Measurements from ENCODE around the gene DEXI.
"Not testable (repeated sequence)": the region's sequence is repeated elsewhere in the genome, so short reads cannot be mapped to it uniquely, and the experiment has no call there.

DEXI gene

GRCh38 chr16:10940501-10941079 is 1.7 kb downstream of the DEXI start:
- DNase-seq: no peak

- no peak for DNase-seq
Observed at GRCh38 chr16:10939649-10940234, 2.5 kb downstream of the DEXI start.

GRCh38 chr16:10938796-10939648 is 3.2 kb downstream of the DEXI start:
- no peak for DNase-seq

DNA sequence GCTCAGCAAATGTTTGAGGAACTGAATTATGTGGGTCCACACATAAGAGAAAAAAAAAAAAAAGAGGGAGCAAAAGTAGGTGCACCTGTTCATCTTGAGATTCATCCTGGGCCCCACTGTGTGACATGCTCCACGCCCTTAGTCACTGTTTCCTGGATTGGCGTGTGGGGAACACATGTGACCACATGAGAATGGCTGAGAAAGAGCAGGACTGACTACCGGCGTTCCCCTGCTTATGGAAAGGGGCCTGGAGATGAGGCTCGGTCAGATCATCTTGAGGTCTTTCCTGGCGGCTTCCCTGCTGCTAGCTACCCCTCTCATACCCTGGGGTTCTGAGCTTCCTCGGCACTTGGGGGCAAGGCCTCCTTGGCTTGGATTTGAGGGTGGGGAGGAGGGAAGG is 3.9 kb downstream of the DEXI start:
- DNase-seq: no peak

GRCh38 chr16:10937068-10937859 is 5.0 kb downstream of the DEXI start:
- no peak for DNase-seq

- DNase-seq: no peak
Observed at GRCh38 chr16:10936272-10936984, 5.8 kb downstream of the DEXI start.

DNA sequence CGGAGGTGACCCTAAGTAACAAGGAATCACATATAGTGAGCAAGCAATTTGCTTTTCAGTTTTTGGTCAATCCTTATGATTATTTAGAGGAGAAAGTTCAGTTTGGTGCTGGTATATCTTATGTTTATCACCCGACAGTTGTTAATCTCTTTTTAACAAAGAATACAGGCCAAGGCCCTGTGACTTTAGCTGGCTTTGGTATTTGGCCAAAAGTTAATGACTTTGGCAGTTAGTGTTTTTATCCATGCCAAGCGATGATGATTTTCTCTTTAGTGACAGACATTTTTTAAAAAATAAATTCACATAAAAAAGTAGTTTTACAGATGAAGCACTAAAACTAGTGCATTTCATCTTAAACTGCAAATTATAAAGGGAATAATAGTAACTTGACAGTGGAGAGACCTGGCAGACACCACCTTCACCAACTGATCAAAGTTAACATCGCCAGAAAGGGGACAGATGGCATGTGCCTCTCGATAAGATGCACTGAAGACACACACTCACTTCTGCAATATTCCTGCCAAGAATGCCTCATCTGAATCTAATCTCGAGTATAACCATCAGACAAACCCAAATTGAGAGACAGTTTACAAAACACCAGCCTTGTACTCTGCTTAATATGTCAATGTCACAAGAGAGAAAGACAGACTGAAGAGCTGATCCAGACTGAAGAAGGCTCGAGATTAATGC is 6.9 kb downstream of the DEXI start:
- peak; percentile 30 for DNase-seq

- DNase-seq: no peak
Observed at GRCh38 chr16:10934325-10935107, 7.8 kb downstream of the DEXI start.

- no peak for DNase-seq
Observed at GRCh38 chr16:10933865-10934264, 8.4 kb downstream of the DEXI start.

DNA sequence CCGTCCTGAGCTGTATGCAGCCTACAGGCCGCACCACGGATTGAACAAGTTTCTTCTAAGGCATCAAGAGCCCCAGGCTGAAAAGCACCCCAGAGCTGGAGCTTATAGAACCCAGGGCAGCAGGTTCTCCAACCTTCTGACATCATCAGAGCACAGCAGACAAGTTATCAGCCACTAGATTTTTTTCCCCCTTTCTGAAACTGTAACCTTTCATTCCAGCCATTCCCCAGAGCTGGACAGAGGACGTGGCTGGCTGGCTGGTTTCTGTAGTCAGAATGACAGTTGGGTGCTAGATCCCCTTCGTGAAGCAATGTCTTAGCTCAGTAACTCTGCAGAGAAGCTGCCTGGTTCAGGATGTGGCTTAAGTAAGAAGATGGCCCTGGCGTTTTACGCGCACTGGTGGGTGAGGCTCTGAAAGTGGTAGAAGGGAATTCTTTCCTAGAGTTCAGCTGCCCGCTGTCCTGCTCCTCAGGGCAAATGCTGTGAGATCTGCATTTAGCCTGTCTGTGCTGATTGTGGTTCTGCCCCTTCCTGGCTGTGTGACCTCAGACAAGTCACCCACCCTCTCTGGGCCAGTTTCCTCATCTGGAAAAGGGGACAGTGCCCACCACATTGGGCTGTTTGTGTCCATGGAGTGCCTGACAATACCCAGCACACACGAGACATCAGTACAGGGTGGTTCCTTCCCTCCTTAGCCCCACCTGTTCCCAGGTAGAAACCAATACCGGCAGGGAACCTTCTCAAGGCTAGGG is 9.1 kb downstream of the DEXI start:
- DNase-seq: no peak

- no peak for DNase-seq
Observed at GRCh38 chr16:10931977-10932632, 10.2 kb downstream of the DEXI start.

DNA sequence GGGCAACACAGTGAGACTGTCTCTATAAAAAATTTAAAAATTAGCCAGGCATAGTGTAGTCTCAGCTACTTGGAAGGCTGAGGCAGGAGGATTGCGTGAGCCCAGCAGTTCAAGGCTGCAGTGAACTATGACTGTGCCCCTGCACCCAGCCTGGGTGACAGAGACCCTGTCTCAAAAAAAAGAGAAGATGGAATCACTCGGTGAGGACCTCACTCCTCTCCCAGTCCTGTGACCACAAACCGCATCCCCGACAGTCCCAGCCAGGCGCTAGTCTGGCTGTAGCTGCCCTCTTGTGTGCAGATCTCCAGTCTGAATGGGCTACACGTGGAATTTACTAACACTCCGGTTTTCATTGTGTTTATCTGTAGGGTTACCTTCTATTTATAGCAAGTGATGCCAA is 11.1 kb downstream of the DEXI start:
- DNase-seq: no peak

DNA sequence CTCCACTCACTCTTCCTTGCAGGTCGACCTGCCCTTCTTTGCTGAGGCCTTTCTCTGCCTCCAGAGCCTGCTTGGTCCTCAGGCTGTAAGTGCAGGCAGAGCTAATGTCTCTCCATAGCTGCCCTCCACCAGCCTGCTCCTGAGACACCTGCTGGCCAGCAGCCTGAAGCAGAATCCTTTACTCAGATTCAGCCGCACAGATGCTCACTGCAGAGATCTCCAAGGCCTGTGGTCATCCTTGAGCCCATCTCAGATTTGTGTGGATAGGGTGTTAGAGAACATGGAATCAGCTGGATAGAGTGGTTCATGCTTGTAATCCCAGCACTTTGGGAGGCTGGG is 11.5 kb downstream of the DEXI start:
- DNase-seq: no peak

DNA sequence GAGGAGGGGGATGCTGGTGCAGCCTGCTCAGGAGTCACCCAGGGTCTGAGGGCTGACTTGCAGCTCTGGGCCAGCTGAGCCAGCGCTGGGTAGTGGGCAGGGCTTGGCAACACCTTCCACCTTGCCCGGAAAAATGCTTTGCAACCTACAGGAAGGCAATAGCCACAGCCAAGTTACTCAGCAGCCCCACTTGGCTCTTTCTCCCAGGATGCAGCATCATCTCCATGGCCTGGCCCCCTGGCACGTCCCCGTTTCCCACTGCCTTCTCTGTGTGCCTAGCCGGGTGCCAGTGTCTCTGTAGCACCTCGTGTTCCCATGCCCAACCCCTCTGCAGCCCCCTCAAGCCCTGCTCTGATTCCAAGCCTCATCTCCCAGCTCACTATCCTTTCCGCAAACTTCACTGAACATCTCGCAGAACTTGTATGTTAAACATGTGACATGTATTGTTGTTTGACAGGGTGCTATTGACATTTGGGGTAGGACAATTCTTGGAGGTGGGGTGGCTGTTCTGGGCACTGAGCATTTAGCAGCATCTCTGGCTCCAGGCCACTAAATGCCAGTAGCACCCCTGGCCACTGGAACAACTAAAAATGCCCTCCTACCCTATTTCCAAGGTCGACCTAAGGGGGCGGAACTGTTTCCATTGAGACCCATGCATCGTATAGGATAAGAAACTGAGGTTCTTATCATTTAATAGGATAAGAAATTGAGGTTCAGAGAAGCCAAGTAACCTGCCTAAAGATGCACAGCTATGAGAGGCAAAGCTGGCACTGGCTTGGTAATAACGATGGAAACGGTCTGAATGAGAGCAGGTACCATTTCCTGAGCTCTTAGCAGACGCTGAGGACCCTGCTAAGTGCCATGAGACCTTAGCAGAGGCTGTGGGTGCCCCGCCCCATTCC is 12.2 kb downstream of the DEXI start:
- DNase-seq: no peak

DNA sequence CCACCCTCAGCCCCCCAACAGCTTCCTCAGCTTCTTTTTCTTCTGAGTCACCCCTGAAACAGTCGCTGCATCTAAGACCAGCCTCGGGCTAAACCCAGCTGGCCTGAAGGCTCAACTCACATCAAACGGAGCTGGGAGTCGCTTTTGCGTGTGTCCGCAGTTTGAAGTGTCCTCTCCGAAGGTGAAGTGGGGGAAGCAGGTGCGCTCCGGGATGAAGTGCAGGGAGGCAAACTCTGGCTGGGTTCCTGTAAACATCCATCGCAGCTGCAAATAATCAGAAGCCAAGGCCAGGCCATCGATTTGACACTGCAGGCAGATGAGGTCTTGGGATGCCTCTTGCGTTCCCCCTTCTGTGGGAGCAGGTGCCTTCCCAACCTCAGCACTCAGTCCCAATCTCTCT is 13.2 kb downstream of the DEXI start:
- not testable (repeated sequence) for DNase-seq

DNA sequence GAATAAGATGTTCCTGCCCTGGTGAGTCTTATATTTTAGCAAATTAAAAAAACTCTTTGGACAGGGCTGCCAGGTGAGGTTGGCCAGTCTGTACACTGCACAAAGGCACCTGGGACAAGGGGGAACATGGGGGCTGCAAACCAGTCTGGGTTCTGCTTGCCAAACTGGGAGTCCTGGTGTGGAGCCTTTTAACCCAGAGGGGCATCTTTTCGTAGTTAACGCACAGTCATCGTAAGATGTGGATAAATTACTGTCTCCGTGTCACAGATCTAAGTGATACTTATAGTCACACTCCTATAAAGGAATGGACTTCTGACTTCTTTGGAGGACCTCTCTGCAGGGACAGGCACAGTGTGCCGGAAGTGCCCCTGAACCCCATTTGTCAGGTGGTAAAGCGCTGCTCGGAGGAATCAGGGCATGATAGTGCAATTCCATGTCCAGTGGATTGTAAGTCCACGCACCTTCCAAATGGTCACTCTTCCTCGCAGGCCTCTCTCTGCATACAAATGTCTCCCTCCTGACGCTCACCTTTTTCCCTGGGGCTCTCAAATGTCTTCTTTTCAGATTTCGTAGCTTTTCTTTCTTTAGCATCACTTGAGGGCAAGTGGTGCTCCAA is 14.7 kb downstream of the DEXI start:
- DNase-seq: no peak

DNA sequence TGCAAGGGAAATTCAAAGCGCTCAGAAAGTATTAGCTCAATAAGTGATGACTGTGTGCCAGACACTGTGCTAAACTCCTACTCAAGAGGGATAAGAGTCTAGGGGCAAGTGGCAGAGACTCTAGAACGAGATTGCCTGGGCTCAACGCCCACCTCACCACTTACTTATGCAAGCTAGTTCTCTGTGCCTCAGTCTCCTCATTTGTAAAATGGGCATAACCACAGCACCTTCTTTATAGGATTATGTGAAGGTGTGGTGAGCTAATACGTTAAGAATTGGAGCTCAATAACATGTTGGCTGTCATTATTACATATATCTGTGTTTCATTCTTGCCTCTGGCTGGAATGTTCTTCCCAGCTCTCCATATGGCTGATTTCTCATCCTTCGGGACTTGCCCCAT is 15.4 kb downstream of the DEXI start:
- DNase-seq: no peak

- no peak for DNase-seq
Observed at GRCh38 chr16:10926094-10926493, 16.2 kb downstream of the DEXI start.

GRCh38 chr16:10925285-10925684 is 17.0 kb downstream of the DEXI start:
- not testable (repeated sequence) for DNase-seq
